Esophagus muscularis mucosa (tissue), 4 donors: ENCODE measurements around the gene ADAMTS16. TPM values are rescaled to one million over a fixed set of nuclear protein-coding genes. Genes with fewer than 3 reads are reported as not detected.

ENCODE experiments used
- DNase-seq: peaks from one replicate; pipeline ENCODE4 v3.0.0-alpha.2; 2017; ENCODE audit errors: extremely low spot score
- H3K27ac ChIP-seq, 4 donors: fragments of 200-600 bp; sonication (generic); replicated peaks in 1 of 4; 1 replicate in 3 of 4; 2 replicates in 1 of 4; pipeline ENCODE4 v1.5.1; 2016 to 2019; ENCODE audit warnings: mild to moderate bottlenecking in 1 of 4
- H3K27me3 ChIP-seq, 4 donors: fragments of 200-600 bp; sonication (generic); one replicate each; pipeline versions ENCODE4 v1.5.1 to v1.6.0; 2016 to 2019
- H3K36me3 ChIP-seq, 4 donors: fragments of 200-600 bp; sonication (generic); one replicate each; pipeline ENCODE4 v1.5.1; 2016 to 2019
- H3K4me1 ChIP-seq, 4 donors: fragments of 200-600 bp; sonication (generic); one replicate each; pipeline ENCODE4 v1.5.1; 2016 to 2019
- H3K4me3 ChIP-seq, 4 donors: fragments of 200-600 bp; sonication (generic); 1 replicate in 2 of 4; 2 replicates in 2 of 4; pipeline ENCODE4 v1.5.1; 2016 to 2019; ENCODE audit warnings: mild to moderate bottlenecking in 4 of 4, moderate library complexity in 1 of 4
- H3K9me3 ChIP-seq, 4 donors: fragments of 200-600 bp; sonication (generic); 1 replicate in 3 of 4; 2 replicates in 1 of 4; pipeline ENCODE4 v1.5.1; 2016 to 2019
- CTCF ChIP-seq, 3 experiments: fragments of 200-600 bp in 2 of 3; fragments of 450-650 bp in 1 of 3; sonication (generic) in 2 of 3; IDR thresholded peaks; one replicate each; pipeline ENCODE4 v1.5.1; 2017 to 2019; ENCODE audit warnings: antibody characterized with exemption in 3 of 3, mild to moderate bottlenecking in 2 of 3, moderate library complexity in 1 of 3
- EP300 ChIP-seq: sonication (generic); formaldehyde crosslinking; IDR thresholded peaks from one replicate; pipeline ENCODE4 v1.6.1; 2017; ENCODE audit warnings: antibody characterized with exemption
- POLR2A ChIP-seq: fragments of 450-650 bp; IDR thresholded peaks from one replicate; pipeline ENCODE4 v1.6.1; 2017; ENCODE audit warnings: antibody characterized with exemption, moderate library complexity, mild to moderate bottlenecking, low read depth
- POLR2AphosphoS5 ChIP-seq, 2 donors: sonication (generic); formaldehyde crosslinking; IDR thresholded peaks; one replicate each; pipeline ENCODE4 v1.6.1; 2017; ENCODE audit warnings: antibody characterized with exemption in 2 of 2
- WGBS: methylation state at CpG from one replicate; pipeline ENCODE4 v1.1.5; 2018; 5-methylcytosine and 5-hydroxymethylcytosine counted together
- intact Hi-C: fragments of 100-400 bp; cut with DNase I; formaldehyde crosslinking; loops from one replicate; pipeline ENCODE4 v1.15.1; 2023
- total RNA-seq, 4 donors: library from RNA; depleted of rRNA; stranded (reverse); fragments of >200 nt; gene quantifications; one replicate each; pipeline versions ENCODE4 v1.1.0 to v1.2.1, GENCODE V29; 2016

The ADAMTS16 gene
- total RNA-seq, 4 donors from 2014 or later = 0.42 to 1.1 (median 0.50) TPM; not detected in 1

DNA sequence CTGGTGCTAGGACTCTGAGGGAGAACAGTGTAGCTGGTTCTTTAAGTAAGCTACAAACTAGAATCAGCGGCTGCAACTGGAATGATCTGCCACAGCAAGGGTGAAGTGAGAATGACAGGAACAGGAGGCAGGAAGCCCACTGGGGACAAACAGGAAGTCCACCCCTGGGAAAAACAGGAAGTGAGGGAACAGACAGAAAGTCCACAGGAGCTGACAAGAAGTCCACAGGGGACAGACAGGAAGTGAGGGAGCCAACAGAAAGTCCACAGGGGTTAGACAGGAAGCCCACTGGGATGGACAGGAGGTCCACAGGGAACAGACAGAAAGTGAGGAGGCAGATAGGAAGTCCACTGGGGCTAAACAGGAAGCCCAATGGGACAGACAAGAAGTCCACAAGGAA is 15.5 kb downstream of the ADAMTS16 start:
- DNase-seq = peak; percentile 66
- H3K36me3 ChIP-seq = no peaks in the 10 kb centered on the region
- intact Hi-C loops = no loop called here
- peaks cover 0 to 3% (median under 1%) of the 10 kb centered on the region in 4 donors for H3K9me3 ChIP-seq
- no peaks in the 10 kb centered on the region for H3K27me3 ChIP-seq
- 72% methylated on average over 1 of the region's 1 CpG for WGBS
- no peak overlapping the region for H3K4me3 ChIP-seq
- TF ChIP-seq POLR2A (no peak), EP300 (no peak), CTCF (IDR thresholded peaks at IDR 0.05) (no peak), POLR2AphosphoS5 (IDR thresholded peaks at IDR 0.05) (no peak)
- H3K27ac ChIP-seq = no peak overlapping the region
- H3K4me1 ChIP-seq = no peaks in the 10 kb centered on the region

DNA sequence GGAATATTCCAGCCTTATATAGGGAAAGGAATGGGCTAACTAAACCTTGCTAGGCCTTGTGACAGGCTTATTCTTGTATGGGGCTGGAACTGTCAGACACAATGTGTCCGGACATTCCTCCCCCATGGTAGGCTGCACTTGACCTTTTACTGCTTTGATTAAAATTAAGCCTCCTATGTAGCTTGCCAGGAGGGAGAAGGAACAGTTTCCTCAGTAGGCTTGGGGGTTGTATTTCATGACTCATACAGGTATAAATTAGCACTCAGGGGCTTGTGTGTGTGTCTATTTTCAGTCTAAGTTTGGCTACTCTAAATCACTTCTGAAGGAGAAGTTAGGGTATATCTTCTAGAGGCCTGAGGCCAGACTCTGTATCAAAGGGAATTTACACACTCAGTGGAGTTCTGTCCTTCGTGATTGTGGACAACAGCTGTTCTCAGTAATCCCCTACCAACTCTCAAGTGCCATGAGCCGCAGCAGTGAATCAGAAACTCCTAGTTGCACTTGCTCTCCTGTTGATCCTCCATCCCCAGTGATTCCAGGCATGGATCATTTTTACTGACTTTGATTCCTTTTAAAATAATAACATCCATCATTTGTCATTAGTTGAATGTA is 16.4 kb downstream of the ADAMTS16 start:
- TF ChIP-seq POLR2A (no peak), CTCF (IDR thresholded peaks at IDR 0.05) (no peak), EP300 (no peak), POLR2AphosphoS5 (IDR thresholded peaks at IDR 0.05) (no peak)
- H3K9me3 ChIP-seq = no peaks in the 10 kb centered on the region
- 49% methylated on average over 3 of the region's 3 CpGs for WGBS
- H3K4me1 ChIP-seq = no peaks in the 10 kb centered on the region
- no peak overlapping the region for H3K4me3 ChIP-seq
- no peaks in the 10 kb centered on the region for H3K27me3 ChIP-seq
- H3K36me3 ChIP-seq = no peaks in the 10 kb centered on the region
- no peak overlapping the region for H3K27ac ChIP-seq
- intact Hi-C loops = no loop called here
- DNase-seq = no peak

- Histone ChIP-seq H3K36me3 (no peaks in the 10 kb centered on the region), H3K27me3 (no peaks in the 10 kb centered on the region), H3K4me3 (no peak overlapping the region), H3K27ac (no peak overlapping the region), H3K4me1 (no peaks in the 10 kb centered on the region), H3K9me3 (no peaks in the 10 kb centered on the region)
- TF ChIP-seq EP300 (no peak), POLR2AphosphoS5 (IDR thresholded peaks at IDR 0.05) (no peak), POLR2A (no peak), CTCF (IDR thresholded peaks at IDR 0.05) (no peak)
- intact Hi-C loops = no loop called here
- WGBS = 100% methylated on average over 1 of the region's 1 CpG
- DNase-seq = no peak
Observed at GRCh38 chr5:5158472-5158895, 18.4 kb downstream of the ADAMTS16 start.

DNA sequence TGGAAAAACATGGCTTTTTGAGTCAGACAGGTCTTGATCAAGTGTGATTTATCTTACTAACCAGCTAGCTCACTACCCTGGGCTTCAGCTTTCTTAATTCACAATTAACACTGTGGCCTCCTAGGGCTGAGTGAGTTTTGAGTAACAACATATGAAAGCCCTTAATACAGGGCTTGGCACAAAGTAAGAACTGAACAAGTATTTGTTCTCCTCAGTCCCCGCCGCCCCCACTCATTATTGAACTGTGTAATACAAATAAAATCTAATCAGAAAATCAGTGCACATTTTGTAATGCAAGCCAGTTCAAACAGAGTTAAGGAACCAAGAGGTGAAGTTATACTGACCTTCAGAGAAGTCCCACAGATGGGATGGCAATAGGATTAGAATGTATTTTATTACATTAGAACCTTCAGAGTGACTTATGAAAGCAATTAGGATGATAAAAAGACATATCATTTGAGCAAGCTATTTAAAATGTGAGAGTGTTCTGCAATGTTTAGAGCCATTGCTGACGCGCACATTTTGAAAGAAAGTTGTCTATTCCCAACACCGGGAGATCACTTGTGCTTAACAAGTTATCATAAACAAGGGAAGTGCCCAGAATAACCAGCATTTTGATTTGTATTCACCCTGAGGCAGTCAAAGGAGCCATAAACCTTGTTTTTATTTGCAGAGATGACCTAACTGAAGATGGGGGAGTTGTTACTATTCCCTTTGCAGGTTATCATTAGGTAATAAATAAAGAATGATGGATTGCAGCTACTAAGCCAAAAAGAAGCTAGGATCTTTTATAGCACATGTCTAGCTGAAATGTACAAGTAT is 19.4 kb downstream of the ADAMTS16 start:
- TF ChIP-seq CTCF (IDR thresholded peaks at IDR 0.05) (no peak), EP300 (no peak), POLR2A (no peak), POLR2AphosphoS5 (IDR thresholded peaks at IDR 0.05) (no peak)
- Histone ChIP-seq H3K4me1 (no peaks in the 10 kb centered on the region), H3K9me3 (no peaks in the 10 kb centered on the region), H3K36me3 (no peaks in the 10 kb centered on the region), H3K4me3 (no peak overlapping the region), H3K27ac (no peak overlapping the region), H3K27me3 (no peaks in the 10 kb centered on the region)
- WGBS = 50% methylated on average over 5 of the region's 5 CpGs
- intact Hi-C loops = no loop called here
- DNase-seq = no peak
